GM18511 (cell line): ENCODE results near the gene ZNF423.

Experiments
- ATAC-seq: cut with Tn5 transposase; IDR thresholded peaks from one replicate; pipeline ENCODE4 v1.9.1; 2021; ENCODE audit warnings: mild to moderate bottlenecking, moderate library complexity; ENCODE audit not compliant: unreplicated experiment

Gene ZNF423

GRCh38 chr16:49502136-49502881 lies 353.6 kb downstream of the ZNF423 start:
- ATAC-seq: no peak

GRCh38 chr16:49499869-49500610 lies 355.9 kb downstream of the ZNF423 start:
- ATAC-seq: no peak

- no peak for ATAC-seq
Observed at GRCh38 chr16:49499414-49499785, 356.5 kb downstream of the ZNF423 start.

GRCh38 chr16:49498666-49499413 lies 357.1 kb downstream of the ZNF423 start:
- ATAC-seq: no peak

- no peak for ATAC-seq
Observed at GRCh38 chr16:49498264-49498663, 357.6 kb downstream of the ZNF423 start.

GRCh38 chr16:49497466-49497865 lies 358.4 kb downstream of the ZNF423 start:
- no peak for ATAC-seq

GRCh38 chr16:49496656-49497055 lies 359.3 kb downstream of the ZNF423 start:
- no peak for ATAC-seq

- ATAC-seq: no peak
Observed at GRCh38 chr16:49495596-49496355, 360.1 kb downstream of the ZNF423 start.

GRCh38 chr16:49494891-49495566 lies 360.9 kb downstream of the ZNF423 start:
- no peak for ATAC-seq

- no peak for ATAC-seq
Observed at GRCh38 chr16:49494474-49494873, 361.4 kb downstream of the ZNF423 start.

- ATAC-seq: no peak
Observed at GRCh38 chr16:49493836-49494235, 362.1 kb downstream of the ZNF423 start.

- ATAC-seq: no peak
Observed at GRCh38 chr16:49492896-49493626, 362.9 kb downstream of the ZNF423 start.

- ATAC-seq: peak; percentile 65
Observed at GRCh38 chr16:49491771-49492761, 363.8 kb downstream of the ZNF423 start.

- ATAC-seq: no peak
Observed at GRCh38 chr16:49491106-49491670, 364.7 kb downstream of the ZNF423 start.

- no peak for ATAC-seq
Observed at GRCh38 chr16:49490321-49490705, 365.6 kb downstream of the ZNF423 start.

- ATAC-seq: no peak
Observed at GRCh38 chr16:49489686-49490320, 366.1 kb downstream of the ZNF423 start.

- no peak for ATAC-seq
Observed at GRCh38 chr16:49488740-49489525, 367.0 kb downstream of the ZNF423 start.
